Fibroblast of pulmonary artery (primary cell): ENCODE measurements around the gene CAPS.
A peak's percentile ranks its signal among the peaks of the same experiment; 100 is the strongest.

Experiments used
- DNase-seq: peaks from one replicate; pipeline ENCODE4 v3.0.0-alpha.2; 2010; ENCODE audit warnings: low read depth
- H3K4me3 ChIP-seq: replicated peaks from 2 replicates; pipeline ENCODE4 v1.5.1; 2011; ENCODE audit warnings: low read depth, mild to moderate bottlenecking, control low read depth, low read length, moderate library complexity
- TF ChIP-seq, protein P1 (sequence below): IDR thresholded peaks from 2 replicates; pipeline ENCODE4 v1.5.1; 2011; ENCODE audit warnings: mild to moderate bottlenecking, control low read depth, low read length, inconsistent platforms; ENCODE audit errors: missing control alignments

CAPS gene

DNA sequence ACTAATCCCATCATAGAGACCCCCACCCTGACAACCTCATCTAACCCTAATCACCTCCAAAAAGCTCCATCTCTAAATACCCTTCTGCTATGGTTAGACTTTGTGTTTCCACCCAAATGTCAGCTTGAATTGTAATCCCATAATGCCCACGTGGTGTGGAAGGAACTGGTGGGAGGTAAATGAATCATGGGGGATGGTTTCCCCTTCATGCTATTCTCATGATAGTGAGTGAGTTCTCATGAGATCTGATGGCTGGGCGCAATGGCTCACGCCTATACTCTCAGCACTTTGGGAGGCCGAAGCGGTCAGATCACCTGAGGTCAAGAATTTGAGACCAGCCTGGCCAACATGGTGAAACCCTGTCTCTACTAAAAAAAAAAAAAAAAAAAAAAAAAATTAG is 6.8 kb upstream of the CAPS start:
- no peak overlapping the region for H3K4me3 ChIP-seq
- peak; percentile 24 for DNase-seq
- TF ChIP-seq, protein P1, sequence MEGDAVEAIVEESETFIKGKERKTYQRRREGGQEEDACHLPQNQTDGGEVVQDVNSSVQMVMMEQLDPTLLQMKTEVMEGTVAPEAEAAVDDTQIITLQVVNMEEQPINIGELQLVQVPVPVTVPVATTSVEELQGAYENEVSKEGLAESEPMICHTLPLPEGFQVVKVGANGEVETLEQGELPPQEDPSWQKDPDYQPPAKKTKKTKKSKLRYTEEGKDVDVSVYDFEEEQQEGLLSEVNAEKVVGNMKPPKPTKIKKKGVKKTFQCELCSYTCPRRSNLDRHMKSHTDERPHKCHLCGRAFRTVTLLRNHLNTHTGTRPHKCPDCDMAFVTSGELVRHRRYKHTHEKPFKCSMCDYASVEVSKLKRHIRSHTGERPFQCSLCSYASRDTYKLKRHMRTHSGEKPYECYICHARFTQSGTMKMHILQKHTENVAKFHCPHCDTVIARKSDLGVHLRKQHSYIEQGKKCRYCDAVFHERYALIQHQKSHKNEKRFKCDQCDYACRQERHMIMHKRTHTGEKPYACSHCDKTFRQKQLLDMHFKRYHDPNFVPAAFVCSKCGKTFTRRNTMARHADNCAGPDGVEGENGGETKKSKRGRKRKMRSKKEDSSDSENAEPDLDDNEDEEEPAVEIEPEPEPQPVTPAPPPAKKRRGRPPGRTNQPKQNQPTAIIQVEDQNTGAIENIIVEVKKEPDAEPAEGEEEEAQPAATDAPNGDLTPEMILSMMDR: no peak

DNA sequence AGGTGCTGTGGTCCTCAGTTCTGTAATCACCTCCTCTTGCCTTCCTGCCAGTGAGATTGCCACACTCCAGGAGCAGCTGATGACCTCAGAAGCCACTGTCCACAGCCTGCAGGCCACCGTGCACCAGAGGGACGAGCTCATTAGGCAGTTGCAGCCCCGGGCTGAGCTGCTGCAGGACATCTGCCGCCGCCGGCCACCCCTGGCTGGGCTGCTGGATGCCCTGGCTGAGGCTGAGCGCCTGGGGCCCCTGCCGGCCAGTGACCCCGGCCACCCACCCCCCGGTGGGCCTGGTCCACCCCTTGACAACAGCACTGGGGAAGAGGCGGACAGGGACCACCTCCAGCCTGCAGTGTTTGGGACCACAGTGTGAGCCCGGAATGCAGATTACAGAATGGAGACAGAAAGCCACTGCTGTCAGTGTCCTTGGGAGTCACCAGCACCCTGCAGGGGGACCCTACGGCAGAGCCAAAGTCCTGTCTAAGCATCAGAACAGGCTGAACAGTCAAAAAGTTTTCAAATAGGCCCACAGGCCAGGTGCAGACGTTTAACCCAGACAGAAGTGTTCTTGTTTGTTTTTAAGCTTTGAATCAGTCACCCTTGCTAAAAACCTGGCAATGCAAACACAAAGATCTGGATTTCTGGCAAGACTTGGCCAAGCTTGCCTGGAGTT is 5.1 kb upstream of the CAPS start:
- TF ChIP-seq, protein P1: no peak
- no peak overlapping the region for H3K4me3 ChIP-seq
- DNase-seq: no peak

DNA sequence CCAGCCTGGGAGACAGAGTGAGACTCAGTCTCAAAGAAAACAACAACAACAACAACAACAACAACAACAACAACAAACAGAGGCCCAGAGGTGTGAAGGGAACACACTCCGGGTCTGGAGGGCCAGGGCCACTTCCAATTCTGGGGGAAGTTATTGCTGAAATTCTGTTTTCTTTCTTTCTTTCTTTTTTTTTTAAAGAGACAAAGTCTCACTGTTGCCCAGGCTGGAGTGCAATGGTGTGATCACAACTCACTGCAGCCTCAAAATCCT is 3.5 kb upstream of the CAPS start:
- H3K4me3 ChIP-seq: no peak overlapping the region
- TF ChIP-seq, protein P1: no peak
- DNase-seq: no peak

DNA sequence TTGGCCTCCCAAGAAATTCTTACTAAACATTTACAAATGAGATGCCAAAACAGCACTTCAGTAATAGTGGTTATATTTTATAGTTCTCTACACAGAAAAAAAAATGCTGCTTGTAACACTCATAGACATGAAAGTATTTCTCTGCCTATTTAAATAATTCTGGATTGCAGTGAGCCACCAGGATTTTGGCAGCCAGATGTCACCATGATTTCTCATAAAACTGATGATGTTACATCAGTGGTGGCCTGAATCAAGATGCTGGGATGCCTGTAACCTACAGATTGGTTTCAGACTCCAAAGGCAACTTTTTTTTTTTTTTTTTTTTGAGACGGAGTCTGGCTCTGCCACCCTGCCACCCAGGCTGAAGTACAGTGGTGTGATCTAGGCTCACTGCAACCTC is 2.7 kb upstream of the CAPS start:
- TF ChIP-seq, protein P1: no peak
- no peak for DNase-seq
- H3K4me3 ChIP-seq: no peak overlapping the region

DNA sequence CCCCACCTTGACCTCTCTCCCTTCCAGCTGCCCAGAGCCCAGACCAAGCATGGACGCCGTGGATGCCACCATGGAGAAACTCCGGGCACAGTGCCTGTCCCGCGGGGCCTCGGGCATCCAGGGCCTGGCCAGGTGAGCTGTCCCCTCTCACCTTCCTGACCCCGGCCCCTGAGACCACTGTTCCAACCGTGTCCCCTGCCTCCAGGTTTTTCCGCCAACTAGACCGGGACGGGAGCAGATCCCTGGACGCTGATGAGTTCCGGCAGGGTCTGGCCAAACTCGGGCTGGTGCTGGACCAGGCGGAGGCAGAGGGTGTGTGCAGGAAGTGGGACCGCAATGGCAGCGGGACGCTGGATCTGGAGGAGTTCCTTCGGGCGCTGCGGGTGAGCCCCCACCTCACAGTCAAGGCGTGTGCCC is 312 bp downstream of the CAPS start:
- TF ChIP-seq, protein P1: no peak
- no peak overlapping the region for H3K4me3 ChIP-seq
- DNase-seq: no peak

DNA sequence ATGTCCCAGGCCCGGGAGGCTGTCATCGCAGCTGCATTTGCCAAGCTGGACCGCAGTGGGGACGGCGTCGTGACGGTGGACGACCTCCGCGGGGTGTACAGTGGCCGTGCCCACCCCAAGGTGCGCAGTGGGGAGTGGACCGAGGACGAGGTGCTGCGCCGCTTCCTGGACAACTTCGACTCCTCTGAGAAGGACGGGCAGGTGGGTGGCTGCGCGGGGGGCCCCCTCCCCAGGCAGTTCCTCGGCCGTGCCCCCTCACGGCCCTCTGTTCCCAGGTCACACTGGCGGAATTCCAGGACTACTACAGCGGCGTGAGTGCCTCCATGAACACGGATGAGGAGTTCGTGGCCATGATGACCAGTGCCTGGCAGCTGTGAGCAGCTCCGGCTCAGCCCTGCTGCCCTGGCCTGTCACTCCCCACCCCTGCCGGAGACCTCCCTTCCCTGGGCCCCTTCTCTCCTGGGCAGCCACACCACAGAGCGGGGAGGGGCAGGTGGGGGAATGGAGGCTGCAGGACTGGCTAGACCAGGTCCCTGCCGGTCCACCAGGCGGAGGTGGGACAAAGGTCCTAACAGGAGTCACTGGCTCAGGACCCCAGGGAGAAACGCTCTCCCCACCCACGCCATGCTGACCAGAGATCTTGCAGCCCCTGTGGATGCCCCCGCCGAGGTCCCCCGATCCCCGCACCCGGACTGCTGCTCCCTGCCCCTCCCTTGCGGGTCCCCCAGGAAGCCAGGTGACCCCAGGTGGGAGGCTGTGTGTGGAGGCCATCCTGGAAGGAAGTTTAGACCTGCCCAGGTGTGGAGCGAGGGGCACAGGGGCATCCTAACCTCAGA is 1.1 kb downstream of the CAPS start:
- no peak overlapping the region for H3K4me3 ChIP-seq
- no peak for DNase-seq
- TF ChIP-seq, protein P1: no peak

DNA sequence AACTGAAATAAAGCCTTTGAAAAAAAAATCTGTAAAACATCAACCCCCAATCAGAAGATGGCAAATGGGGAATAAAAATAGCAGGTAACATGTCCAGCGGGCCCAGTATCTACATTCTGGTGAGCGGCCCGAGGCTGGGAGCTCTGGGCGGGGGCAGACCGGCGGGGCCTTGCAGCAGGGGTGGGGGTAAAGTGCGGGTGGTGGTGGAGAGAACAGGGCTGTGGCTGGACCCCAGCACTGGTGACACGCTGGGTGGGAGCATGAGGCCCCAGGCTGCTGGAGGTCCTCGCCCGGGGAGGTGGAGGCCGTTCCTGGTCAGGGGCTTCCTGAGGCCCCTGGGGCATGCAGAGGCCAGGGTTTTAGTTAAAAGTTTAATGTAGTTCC is 1.7 kb downstream of the CAPS start:
- no peak for DNase-seq
- no peak overlapping the region for H3K4me3 ChIP-seq
- TF ChIP-seq, protein P1: no peak
